Kidney (tissue), 14 donors: Measurements from ENCODE around the gene SUCLG2. TPM values are rescaled to one million over a fixed set of nuclear protein-coding genes. Genes with fewer than 3 reads are reported as not detected.

Experiments used
- DNase-seq, 5 donors: peaks; one replicate each; pipeline ENCODE4 v3.0.0-alpha.2; 2013 to 2020
- FAIRE-seq: peaks from 2 replicates; lab custom pipeline; 2012; peaks lifted over from hg19 to GRCh38; lab: Jason Lieb, UNC
- H3K27ac ChIP-seq, 2 donors: one replicate each; pipeline ENCODE4 v1.7.0; 2013; ENCODE audit warnings: low read depth in 2 of 2, low read length in 2 of 2, inconsistent platforms in 1 of 2
- H3K27me3 ChIP-seq: one replicate; pipeline ENCODE4 v1.7.1; 2013; ENCODE audit warnings: low read length, inconsistent platforms; ENCODE audit not compliant: control insufficient read depth, insufficient read depth
- H3K36me3 ChIP-seq, 3 donors: one replicate each; pipeline versions ENCODE4 v1.7.0 to v1.7.1; 2013; ENCODE audit warnings: low read length in 3 of 3, control low read depth in 1 of 3, inconsistent platforms in 1 of 3; ENCODE audit not compliant: insufficient read depth in 3 of 3, control insufficient read depth in 2 of 3
- H3K4me1 ChIP-seq, 3 donors: one replicate each; pipeline versions ENCODE4 v1.7.0 to v1.7.1; 2013; ENCODE audit warnings: low read length in 3 of 3, inconsistent platforms in 1 of 3, low read depth in 1 of 3; ENCODE audit not compliant: control insufficient read depth in 2 of 3, insufficient read depth in 2 of 3
- H3K4me3 ChIP-seq, 3 donors: one replicate each; pipeline versions ENCODE4 v1.7.0 to v1.8.1; 2013; ENCODE audit warnings: low read length in 3 of 3, control low read depth in 1 of 3, inconsistent platforms in 1 of 3
- H3K9ac ChIP-seq, 3 donors: one replicate each; pipeline versions ENCODE4 v1.7.0 to v1.7.1; 2013; ENCODE audit warnings: low read length in 3 of 3, control low read depth in 1 of 3, inconsistent platforms in 1 of 3
- H3K9me3 ChIP-seq, 3 donors: one replicate each; pipeline versions ENCODE4 v1.7.0 to v1.7.1; 2013; ENCODE audit warnings: low read length in 3 of 3, control low read depth in 1 of 3, inconsistent platforms in 1 of 3; ENCODE audit not compliant: control insufficient read depth in 2 of 3, insufficient read depth in 1 of 3
- CTCF ChIP-seq: IDR thresholded peaks from 3 replicates; pipeline ENCODE4 v1.5.1; 2012; ENCODE audit warnings: mild to moderate bottlenecking, moderate library complexity, borderline replicate concordance; ENCODE audit not compliant: insufficient read depth; ENCODE audit errors: extremely low read depth
- intact Hi-C: fragments of 100-400 bp; cut with DNase I; formaldehyde crosslinking; loops from one replicate; pipeline ENCODE4 v1.11.1; 2022
- polyA plus RNA-seq: library from polyadenylated mRNA; stranded (reverse); fragments of 350-450 nt; fragmentation: Illumina TruSeq; extraction: RNeasy Lipid Tissue Mini Kit (QIAGEN cat#74804); gene quantifications from one replicate; pipeline ENCODE4 v1.2.3, GENCODE V29; 2014; ENCODE audit warnings: low read depth, low replicate concordance; ENCODE audit not compliant: insufficient read depth
- total RNA-seq: library from RNA; stranded (reverse); fragmentation: NEBNext Ultra II Directional; extraction: Animal tissue kit (Norgen Biotek cat#: 25700); gene quantifications from one replicate; pipeline ENCODE4 v1.2.1, GENCODE V29; 2021
- donor health status: control.
- donor health status: control.
- donor health status: control.
- donor health status: control.
- donor health status: control.
- donor health status: DM: yes; HTN: yes; CAD: no.
- donor health status: Normal renal cell carcinoma (clear cell type).

The SUCLG2 gene
- total and polyA plus RNA-seq, 2 donors from 2014 or later = 62.8 to 117 TPM

GRCh38 chr3:67516496-67516895 lies 137.9 kb downstream of the SUCLG2 start:
- Histone ChIP-seq H3K9me3 (no peaks in the 10 kb centered on the region), H3K27ac (no peak overlapping the region), H3K4me1 (no peaks in the 10 kb centered on the region), H3K9ac (no peak overlapping the region), H3K27me3 (no peaks in the 10 kb centered on the region), H3K36me3 (peaks cover 0 to 14% (median 0%) of the 10 kb centered on the region in 3 donors), H3K4me3 (no peak overlapping the region)
- intact Hi-C loops = no loop called here
- no peak for DNase-seq
- no peak for TF ChIP-seq CTCF
- no peak for FAIRE-seq

- TF ChIP-seq CTCF = no peak
- no peak overlapping the region for H3K9ac ChIP-seq
- FAIRE-seq (no peak), DNase-seq (no peak)
- no peak overlapping the region for H3K27ac ChIP-seq
- no peaks in the 10 kb centered on the region for H3K9me3 ChIP-seq
- no peaks in the 10 kb centered on the region for H3K4me1 ChIP-seq
- intact Hi-C loops = no loop called here
- H3K27me3 ChIP-seq = no peaks in the 10 kb centered on the region
- no peak overlapping the region for H3K4me3 ChIP-seq
- H3K36me3 ChIP-seq = peaks cover 0 to 14% (median 0%) of the 10 kb centered on the region in 3 donors
These were observed 138.6 kb downstream of the SUCLG2 start for GRCh38 chr3:67515778-67516177.

- no peak for FAIRE-seq
- H3K4me1 ChIP-seq = no peaks in the 10 kb centered on the region
- H3K36me3 ChIP-seq = peaks cover 0 to 7% (median 0%) of the 10 kb centered on the region in 3 donors
- TF ChIP-seq CTCF = no peak
- no peaks in the 10 kb centered on the region for H3K27me3 ChIP-seq
- H3K4me3 ChIP-seq = no peak overlapping the region
- H3K9me3 ChIP-seq = no peaks in the 10 kb centered on the region
- intact Hi-C loops = no loop called here
- no peak for DNase-seq
- H3K9ac ChIP-seq = no peak overlapping the region
- H3K27ac ChIP-seq = no peak overlapping the region
These were observed 144.8 kb downstream of the SUCLG2 start for GRCh38 chr3:67509471-67510075.

- Histone ChIP-seq H3K36me3 (no peaks in the 10 kb centered on the region), H3K4me1 (no peaks in the 10 kb centered on the region), H3K9ac (no peak overlapping the region), H3K27me3 (no peaks in the 10 kb centered on the region), H3K4me3 (no peak overlapping the region), H3K9me3 (no peaks in the 10 kb centered on the region), H3K27ac (no peak overlapping the region)
- DNase-seq (no peak), FAIRE-seq (no peak)
- TF ChIP-seq CTCF = no peak
- intact Hi-C loops = no loop called here
These were observed 146.8 kb downstream of the SUCLG2 start for GRCh38 chr3:67507584-67507983.
